Fibroblast of villous mesenchyme (primary cell): ENCODE measurements around the gene MGST1. TPM values are rescaled to one million over a fixed set of nuclear protein-coding genes. Genes with fewer than 3 reads are reported as not detected.
A peak's percentile ranks its signal among the peaks of the same experiment; 100 is the strongest.

Experiments used
- DNase-seq: peaks from one replicate; pipeline ENCODE4 v3.0.0-alpha.2; 2010; ENCODE audit warnings: low read depth
- H3K4me3 ChIP-seq: 2 replicates; pipeline ENCODE4 v1.5.1; 2011; ENCODE audit warnings: low read depth, mild to moderate bottlenecking, low read length
- total RNA-seq: library from RNA; depleted of rRNA; stranded (reverse); fragments of >200 nt; gene quantifications from 2 replicates; pipeline ENCODE4 v1.2.3, GENCODE V29; 2012
- TF ChIP-seq, protein P1 (sequence below): IDR thresholded peaks from 2 replicates; pipeline ENCODE4 v1.5.1; 2012; ENCODE audit warnings: low read depth, mild to moderate bottlenecking, low read length; ENCODE audit not compliant: insufficient read depth

The MGST1 gene
- total RNA-seq, 1 donor, result 169 TPM

DNA sequence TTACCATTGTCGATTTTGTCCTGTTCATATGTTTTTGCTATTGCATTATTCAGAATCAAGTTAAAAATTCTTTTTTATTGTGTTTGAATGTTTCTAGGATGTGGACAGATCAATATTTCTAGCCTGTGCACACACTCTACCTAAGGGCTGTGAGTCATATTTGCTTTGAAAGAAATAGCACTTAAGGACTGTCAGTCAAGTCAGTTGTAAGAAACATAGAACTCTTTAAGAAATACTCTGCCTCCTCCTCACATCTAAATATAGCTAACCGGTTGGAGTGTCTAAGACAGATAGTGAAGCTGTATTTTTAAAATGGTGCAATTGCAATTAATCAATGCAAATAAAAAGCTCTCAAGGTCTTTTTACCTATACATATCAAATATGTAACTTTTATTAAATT, 17.9 kb upstream of the MGST1 start:
- TF ChIP-seq, protein P1, sequence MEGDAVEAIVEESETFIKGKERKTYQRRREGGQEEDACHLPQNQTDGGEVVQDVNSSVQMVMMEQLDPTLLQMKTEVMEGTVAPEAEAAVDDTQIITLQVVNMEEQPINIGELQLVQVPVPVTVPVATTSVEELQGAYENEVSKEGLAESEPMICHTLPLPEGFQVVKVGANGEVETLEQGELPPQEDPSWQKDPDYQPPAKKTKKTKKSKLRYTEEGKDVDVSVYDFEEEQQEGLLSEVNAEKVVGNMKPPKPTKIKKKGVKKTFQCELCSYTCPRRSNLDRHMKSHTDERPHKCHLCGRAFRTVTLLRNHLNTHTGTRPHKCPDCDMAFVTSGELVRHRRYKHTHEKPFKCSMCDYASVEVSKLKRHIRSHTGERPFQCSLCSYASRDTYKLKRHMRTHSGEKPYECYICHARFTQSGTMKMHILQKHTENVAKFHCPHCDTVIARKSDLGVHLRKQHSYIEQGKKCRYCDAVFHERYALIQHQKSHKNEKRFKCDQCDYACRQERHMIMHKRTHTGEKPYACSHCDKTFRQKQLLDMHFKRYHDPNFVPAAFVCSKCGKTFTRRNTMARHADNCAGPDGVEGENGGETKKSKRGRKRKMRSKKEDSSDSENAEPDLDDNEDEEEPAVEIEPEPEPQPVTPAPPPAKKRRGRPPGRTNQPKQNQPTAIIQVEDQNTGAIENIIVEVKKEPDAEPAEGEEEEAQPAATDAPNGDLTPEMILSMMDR, result no peak
- DNase-seq, result no peak

DNA sequence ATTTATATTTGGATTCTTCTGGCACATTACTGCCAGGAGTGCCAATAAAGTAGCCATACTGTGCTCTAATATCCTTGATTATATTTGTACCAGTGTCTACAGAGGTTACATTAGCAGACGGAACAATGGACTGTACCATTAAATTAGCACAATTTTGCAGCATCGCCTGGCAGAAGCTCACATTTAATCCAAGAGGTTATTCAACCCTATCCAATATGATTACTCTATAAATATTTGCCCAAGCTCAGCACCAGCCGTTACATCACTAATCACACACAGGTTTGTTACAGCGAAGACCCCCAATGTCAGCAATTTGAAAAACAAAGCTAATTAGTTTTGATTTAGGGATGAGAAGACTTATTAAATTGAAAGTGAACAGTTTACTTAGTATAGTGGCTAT, 16.9 kb upstream of the MGST1 start:
- no peak overlapping the region for H3K4me3 ChIP-seq
- TF ChIP-seq, protein P1, result no peak
- no peak for DNase-seq

More for the DNA sequence above, 17.9 kb upstream of the MGST1 start:
- no peak overlapping the region for H3K4me3 ChIP-seq

GRCh38 chr12:16331998-16332397, 15.4 kb upstream of the MGST1 start:
- H3K4me3 ChIP-seq, result no peak overlapping the region
- no peak for DNase-seq
- TF ChIP-seq, protein P1, result no peak

DNA sequence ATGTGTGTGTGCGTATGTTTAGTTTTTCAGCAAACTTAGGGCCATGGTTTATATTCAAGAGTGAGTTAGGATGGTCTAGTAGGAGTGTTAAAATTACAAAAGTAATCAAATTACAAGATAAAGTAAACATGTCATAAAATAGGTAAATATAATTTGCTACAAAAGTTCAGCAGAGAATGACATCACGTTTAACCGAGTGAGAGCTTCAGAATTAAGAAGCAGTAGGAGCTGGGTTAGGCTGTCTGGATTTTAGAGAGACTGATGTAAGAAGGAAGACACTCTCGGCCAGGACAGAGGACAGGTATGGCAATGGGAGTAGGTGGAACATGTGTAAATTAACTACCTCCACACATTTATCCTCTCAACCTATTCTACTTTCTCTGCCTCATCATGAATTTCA, 11.6 kb upstream of the MGST1 start:
- no peak overlapping the region for H3K4me3 ChIP-seq
- DNase-seq, result no peak
- TF ChIP-seq, protein P1, result no peak

- H3K4me3 ChIP-seq, result no peak overlapping the region
- peak; percentile 58 for DNase-seq
- TF ChIP-seq, protein P1, result no peak
Measured at GRCh38 chr12:16344269-16344668, 3.2 kb upstream of the MGST1 start.

GRCh38 chr12:16345105-16345504, 2.3 kb upstream of the MGST1 start:
- H3K4me3 ChIP-seq, result no peak overlapping the region
- no peak for DNase-seq
- TF ChIP-seq, protein P1, result no peak

- H3K4me3 ChIP-seq, result peak overlapping the region; percentile 67
- peak; percentile 21 for DNase-seq
- TF ChIP-seq, protein P1, result no peak
Measured at GRCh38 chr12:16346958-16347357, 487 bp upstream of the MGST1 start.
